ENCODE measurements around the gene USP22.
"Not testable (repeated sequence)": the region's sequence is repeated elsewhere in the genome, so short reads cannot be mapped to it uniquely, and the experiment has no call there.

The USP22 gene

GRCh38 chr17:21042458-21043295 is at the start of gene USP22:
TSS of gene USP22 (minus strand) at chr17:21043011. CDS start at chr17:21042835, 176 bp downstream.
- DNase-seq (ENCODE audit: low read depth, low spot score): no peak

DNA sequence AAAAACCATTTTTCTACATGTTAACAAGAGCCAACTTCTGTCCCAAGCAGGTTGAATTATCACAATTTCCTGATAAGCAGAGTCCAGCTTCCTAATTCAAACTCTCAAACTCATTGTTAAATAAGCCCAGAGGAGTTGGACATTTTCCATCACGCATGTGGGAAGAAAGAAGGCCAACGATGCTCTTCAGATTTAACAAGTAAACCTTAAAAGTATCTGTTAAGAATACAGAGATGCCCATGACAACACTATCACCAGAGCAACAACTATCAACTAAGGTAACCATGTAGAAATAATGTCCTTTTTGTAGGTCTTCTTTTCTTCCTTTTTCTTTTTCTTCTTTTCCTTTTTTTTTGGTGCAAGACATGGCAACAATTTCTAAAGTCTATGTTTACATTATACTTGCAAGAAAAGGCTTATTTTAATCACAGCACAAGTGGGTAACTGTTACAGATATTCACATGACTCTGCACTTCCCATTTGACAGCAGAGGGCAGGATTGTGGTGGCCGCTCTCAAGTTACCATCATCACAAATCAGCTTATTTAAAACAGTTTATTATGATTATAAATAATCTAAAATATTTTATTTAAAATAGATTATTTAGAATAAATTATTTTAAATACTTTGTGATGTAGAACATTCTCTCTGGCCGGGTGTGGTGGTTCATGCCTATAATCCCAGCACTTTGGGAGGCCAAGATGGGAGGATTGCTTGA is 48.2 kb upstream of the USP22 start:
- no peak for DNase-seq (ENCODE audit: low read depth, low spot score)

DNA sequence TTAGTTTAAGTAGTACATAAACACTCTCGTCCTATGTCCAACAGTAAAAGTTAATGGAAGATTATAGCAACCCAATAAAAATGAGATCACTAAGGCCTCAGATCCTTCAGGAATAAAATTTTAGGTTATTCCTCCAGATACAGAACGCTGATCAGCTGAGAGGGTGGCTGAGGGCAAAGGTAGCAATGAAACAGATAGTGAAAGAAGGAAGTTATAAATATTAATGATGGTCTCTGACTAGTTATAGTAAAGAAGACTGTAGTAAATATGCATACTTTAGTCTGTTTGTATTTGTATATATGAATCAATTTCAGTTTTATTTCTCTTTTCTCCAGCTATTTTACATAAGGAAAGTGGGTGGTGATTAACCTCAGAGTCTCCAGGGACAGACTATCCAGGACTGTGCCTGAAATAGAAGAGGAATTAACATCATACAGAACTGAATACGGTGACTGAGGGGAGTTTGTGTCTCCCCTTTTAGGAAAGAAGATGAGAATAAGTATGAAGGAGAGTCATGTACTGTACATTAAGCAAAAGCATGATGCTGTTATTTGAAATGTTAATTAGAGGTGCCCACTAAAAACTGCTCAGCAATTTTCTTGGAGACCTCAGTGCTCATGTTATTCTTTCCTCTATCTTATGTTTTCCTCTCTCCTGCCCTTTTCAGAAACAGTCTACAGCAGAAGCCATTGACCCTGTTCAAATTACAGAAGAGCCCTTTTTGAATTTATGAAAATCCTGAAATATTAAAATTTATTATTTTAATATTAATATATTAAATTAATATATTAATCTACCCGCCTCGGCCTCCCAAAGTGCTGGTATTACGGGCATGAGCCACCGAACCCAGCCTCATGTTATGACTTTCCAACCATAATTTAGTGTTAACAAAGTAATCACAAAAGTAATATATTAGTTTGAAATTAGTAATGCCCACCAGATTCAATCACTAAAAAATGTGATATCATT is 47.4 kb upstream of the USP22 start:
- no peak for DNase-seq (ENCODE audit: low read depth, low spot score)

DNA sequence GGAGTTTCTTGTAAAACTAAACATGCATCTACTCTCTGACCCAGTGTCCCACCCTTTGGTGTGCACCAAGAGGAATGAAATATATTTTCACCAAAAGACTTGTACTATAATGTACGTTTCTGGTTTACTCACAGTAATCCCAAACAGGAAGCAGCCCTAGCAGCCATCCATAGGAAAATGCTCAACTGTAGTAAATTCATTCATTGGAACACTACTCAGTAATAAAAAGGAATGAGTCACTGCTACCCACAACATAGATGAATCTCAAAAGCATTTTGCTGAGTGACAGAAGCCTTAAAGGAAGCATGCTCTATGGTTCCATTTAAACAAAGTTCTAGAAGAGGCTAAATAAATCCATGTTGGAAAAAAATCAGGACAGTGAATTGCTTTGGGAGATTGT is 46.3 kb upstream of the USP22 start:
- DNase-seq (ENCODE audit: low read depth, low spot score): no peak

- DNase-seq (ENCODE audit: low read depth, low spot score): no peak
Observed at GRCh38 chr17:21085707-21086106, 42.9 kb upstream of the USP22 start.

DNA sequence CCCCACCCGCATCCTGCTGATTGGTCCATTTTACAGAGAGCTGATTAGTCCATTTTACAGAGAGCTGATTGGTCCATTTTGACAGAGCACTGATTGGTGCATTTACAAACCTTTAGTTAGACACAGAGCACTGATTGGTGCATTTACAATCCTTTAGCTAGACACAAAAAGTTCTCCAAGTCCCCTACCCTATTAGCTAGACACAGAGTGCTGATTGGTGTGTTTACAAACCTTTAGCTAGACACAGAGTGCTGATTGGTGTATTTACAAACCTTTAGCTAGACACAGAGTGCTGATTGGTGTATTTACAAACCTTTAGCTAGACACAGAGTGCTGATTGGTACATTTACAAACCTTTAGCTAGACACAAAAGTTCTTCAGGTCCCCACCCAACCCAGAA is 42.5 kb upstream of the USP22 start:
- not testable (repeated sequence) for DNase-seq (ENCODE audit: low read depth, low spot score)

GRCh38 chr17:21082001-21082436 is 39.2 kb upstream of the USP22 start:
- no peak for DNase-seq (ENCODE audit: low read depth, low spot score)

DNA sequence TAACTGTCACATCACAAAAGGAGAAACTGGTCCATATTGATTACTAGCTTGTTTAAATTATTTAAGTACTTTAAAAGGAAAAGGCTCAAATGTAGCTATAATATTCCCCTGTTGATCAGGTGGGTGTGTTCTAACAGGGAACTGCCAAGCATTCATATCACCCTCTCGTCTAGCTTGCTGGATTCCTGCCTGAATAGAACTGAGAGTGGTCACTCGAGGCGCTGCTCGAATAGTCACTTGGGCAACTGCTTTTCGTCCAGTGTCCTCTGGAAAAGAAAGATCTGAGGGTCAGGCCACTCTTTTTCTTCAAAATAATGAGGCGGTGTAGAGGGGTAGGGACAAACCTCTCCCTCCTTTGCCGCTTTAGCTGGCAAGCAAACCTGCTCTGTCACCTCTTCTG is 36.4 kb upstream of the USP22 start:
- DNase-seq (ENCODE audit: low read depth, low spot score): no peak

- no peak for DNase-seq (ENCODE audit: low read depth, low spot score)
Observed at GRCh38 chr17:21078016-21078780, 35.4 kb upstream of the USP22 start.

GRCh38 chr17:21077281-21077680 is 34.5 kb upstream of the USP22 start:
- no peak for DNase-seq (ENCODE audit: low read depth, low spot score)

- DNase-seq (ENCODE audit: low read depth, low spot score): no peak
Observed at GRCh38 chr17:21076242-21076641, 33.4 kb upstream of the USP22 start.

- DNase-seq (ENCODE audit: low read depth, low spot score): no peak
Observed at GRCh38 chr17:21075739-21076085, 32.9 kb upstream of the USP22 start.

DNA sequence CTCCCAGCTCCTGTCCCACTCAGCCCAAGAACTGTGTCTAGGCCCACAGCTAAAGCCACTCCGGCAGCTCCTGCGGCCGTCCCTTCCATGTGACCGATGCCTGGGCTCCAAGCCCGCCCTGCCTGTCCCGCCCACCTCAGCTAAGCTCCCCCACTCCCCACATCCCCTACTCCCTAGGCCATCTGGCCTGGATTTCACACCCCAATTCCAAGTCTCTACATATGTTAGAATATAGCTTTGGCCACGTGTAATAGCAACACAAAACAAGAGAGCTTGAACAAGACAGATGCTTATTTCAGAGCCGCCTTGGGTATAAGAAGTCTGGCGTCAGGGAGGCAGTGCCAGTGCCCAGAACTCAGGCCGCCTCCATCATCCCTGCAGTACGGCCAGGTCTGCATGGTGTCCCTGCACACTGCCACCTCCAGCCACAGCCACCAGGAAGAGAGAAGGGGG is 30.0 kb upstream of the USP22 start:
- DNase-seq (ENCODE audit: low read depth, low spot score): no peak

GRCh38 chr17:21066394-21066793 is 23.6 kb upstream of the USP22 start:
- no peak for DNase-seq (ENCODE audit: low read depth, low spot score)

GRCh38 chr17:21061971-21062526 is 19.2 kb upstream of the USP22 start:
- DNase-seq (ENCODE audit: low read depth, low spot score): no peak

- DNase-seq (ENCODE audit: low read depth, low spot score): no peak
Observed at GRCh38 chr17:21061158-21061835, 18.5 kb upstream of the USP22 start.

DNA sequence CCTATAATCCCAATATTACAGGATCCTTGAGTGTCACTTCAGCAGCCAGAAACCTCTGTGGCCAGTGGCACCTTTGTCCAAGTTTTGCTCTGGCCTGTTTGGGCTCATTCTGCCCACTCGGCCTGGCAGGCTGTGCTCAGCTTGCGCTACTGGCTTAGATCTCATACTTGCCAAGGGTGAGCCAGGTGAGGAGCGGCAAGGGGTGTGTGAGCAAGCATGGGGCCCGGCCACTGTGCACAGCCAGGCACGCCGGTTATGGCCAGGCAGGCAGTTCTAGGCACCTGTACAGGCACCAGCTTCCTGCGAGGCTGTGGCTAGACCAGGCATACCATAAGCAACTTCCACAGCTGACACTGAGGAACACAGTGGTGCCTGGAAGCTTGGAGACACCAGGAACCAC is 16.9 kb upstream of the USP22 start:
- no peak for DNase-seq (ENCODE audit: low read depth, low spot score)

DNA sequence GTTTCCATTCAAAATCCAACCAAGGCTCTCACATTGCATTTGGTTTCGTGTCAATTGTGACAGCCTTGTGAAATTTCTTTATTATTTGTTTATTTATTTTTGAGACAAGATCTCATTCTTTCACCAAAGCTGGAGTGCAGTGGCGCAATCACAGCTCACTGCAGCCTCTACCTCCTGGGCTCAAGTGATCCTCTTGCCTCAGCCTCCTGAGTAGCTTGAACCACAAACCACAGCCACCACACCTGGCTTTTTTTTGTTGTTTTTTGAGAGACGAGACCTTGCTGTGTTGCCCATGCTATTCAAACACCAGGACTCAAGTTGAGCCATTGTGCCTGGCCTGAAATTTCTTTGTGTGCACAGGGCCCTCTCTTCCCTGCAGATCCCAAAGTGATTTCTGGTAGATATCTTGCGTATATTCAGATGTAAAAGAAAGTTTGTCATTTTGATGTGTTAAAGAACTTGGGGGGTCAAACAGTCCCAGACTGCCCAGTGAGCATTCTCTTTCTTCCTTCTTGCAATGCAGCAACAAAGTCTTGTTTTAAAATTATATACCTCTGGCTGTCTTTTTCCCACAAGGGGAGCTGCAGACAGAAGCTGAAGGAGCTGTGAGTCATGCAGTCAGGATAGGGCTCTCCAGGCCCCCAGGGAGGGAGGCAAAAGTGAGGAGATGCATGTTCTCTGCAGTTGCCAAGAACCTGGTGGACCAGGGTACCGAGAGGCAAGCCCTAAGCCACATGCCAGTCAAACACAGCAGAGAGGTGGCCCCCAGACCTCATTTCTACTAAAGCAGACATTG is 15.5 kb upstream of the USP22 start:
- no peak for DNase-seq (ENCODE audit: low read depth, low spot score)

DNA sequence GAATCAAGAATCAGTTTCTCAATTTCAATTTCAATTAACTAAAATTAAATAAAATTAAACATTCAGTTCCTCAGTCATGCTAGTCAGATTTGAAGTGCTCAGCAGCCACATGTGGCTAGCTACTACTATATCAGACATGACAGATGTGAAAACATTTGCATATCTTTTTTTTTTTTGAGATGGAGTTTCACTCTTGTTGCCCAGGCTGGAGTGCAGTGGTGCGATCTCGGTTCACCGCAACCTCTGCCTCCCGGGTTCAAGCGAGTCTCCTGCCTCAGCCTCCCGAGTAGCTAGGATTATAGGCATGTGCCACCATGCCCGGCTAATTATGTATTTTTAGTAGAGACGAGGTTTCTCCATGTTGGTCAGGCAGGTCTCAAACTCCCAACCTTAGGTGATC is 10.2 kb upstream of the USP22 start:
- not testable (repeated sequence) for DNase-seq (ENCODE audit: low read depth, low spot score)
